HG02642 (cell line): ENCODE results near the gene OR52E8.

Source experiments
- ATAC-seq: cut with Tn5 transposase; IDR thresholded peaks from one replicate; pipeline ENCODE4 v1.9.1; 2021; ENCODE audit warnings: mild to moderate bottlenecking; ENCODE audit not compliant: unreplicated experiment, poor library complexity

The OR52E8 gene

DNA sequence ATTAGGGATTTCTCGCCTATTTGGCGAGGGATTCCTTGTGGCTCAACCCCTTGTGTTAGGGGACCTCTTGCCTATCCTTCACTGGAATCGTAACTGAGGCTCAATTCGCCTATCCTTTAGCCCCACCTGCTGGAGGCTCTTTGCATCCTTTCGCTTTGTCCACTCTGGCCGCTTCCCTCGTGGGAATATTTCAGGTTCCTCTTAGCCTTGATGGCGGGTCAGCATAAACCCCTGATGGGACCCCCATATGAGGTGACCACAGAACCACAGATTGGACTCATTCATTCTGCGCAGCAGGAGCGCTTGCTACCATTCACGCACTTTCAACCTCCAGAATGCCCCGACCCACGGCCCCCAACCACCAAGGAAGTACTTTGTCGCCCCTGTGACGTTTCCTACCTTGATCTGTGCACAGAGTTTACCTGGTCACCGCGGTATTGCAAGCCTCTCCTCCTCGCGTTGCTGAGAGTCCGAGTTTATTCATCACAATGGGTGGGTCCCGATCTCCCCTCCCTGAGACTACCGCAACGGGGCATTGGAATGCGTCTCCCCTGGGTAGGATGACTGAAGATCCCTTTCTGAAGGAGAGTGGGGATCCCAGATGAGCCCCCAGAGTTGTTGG is 48.9 kb downstream of the OR52E8 start, which contains the start of gene OR52N2:
OR52N2 (plus strand) TSS at position 425 of the 622 bp plus-strand sequence. CDS start 11,412 bp downstream, outside the sequence.
- peak; percentile 95 for ATAC-seq

- ATAC-seq, result no peak
Observed at GRCh38 chr11:5807580-5807979, 49.9 kb downstream of the OR52E8 start.
